HepG2 (cell line): ENCODE measurements around the gene TMTC2. TPM values are rescaled to one million over a fixed set of nuclear protein-coding genes. Genes with fewer than 3 reads are reported as not detected.

ENCODE experiments used
- ATAC-seq: fragments of 200-7000 bp; cut with Tn5 transposase; 3 replicates; pipeline ENCODE4 v1.9.1; 2020; ENCODE audit warnings: mild to moderate bottlenecking, moderate library complexity
- BruUV-seq: library from RNA; stranded (reverse); fragments of 400-500 nt; replicated peaks from 2 replicates; lab custom pipeline; 2021; lab: Mats Ljungman, UMichigan
- CTCF ChIA-PET: fragments of 300-600 bp; formaldehyde crosslinking; extraction: SDS; loops from one replicate; lab custom pipeline; 2021; ENCODE audit warnings: low total read pairs, inconsistent platforms, low intra/inter-chr PET ratio; lab: Yijun Ruan, JAX
- POLR2A ChIA-PET: fragments of 350-600 bp; sonication (Branson Sonifier 250); formaldehyde crosslinking; loops from one replicate; lab custom pipeline; 2020; ENCODE audit warnings: antibody characterized with exemption, inconsistent platforms; lab: Yijun Ruan, JAX
- DNase-seq: peaks from one replicate; pipeline ENCODE4 v3.0.0-alpha.2; 2015; ENCODE audit warnings: low spot score
- FAIRE-seq: peaks from 3 replicates; lab custom pipeline; 2011; peaks lifted over from hg19 to GRCh38; lab: Jason Lieb, UNC
- H2AFZ ChIP-seq: one replicate; pipeline ENCODE4 v1.6.1; 2011; ENCODE audit warnings: low read length, inconsistent platforms
- H3K27ac ChIP-seq: fragments of 300-600 bp; 3 replicates; pipeline ENCODE4 v1.8.0; 2011; ENCODE audit warnings: mixed run types, mild to moderate bottlenecking, mixed read lengths, low read length, inconsistent platforms; ENCODE audit not compliant: insufficient read depth; ENCODE audit errors: extremely low read length
- H3K27me3 ChIP-seq, 2 experiments: fragments of 200-600 bp in 1 of 2; 2 replicates in 1 of 2; 3 replicates in 1 of 2; pipeline versions ENCODE4 v1.6.0 to v1.8.0; 2011; ENCODE audit warnings: low read length in 2 of 2, mild to moderate bottlenecking in 2 of 2, moderate library complexity in 2 of 2, inconsistent platforms in 1 of 2; ENCODE audit not compliant: insufficient read depth in 2 of 2, control insufficient read depth in 1 of 2
- H3K36me3 ChIP-seq, 2 experiments: fragments of 200-600 bp in 1 of 2; replicated peaks in 1 of 2; 2 replicates in 1 of 2; 3 replicates in 1 of 2; pipeline versions ENCODE4 v1.5.1 to v1.8.0; 2011; ENCODE audit warnings: low read length in 2 of 2, inconsistent platforms in 1 of 2; ENCODE audit not compliant: insufficient read depth in 2 of 2, control insufficient read depth in 1 of 2
- H3K4me1 ChIP-seq: 2 replicates; pipeline ENCODE4 v1.5.1; 2012; ENCODE audit warnings: low read length, inconsistent platforms; ENCODE audit not compliant: insufficient read depth
- H3K4me2 ChIP-seq: 2 replicates; pipeline ENCODE4 v1.6.0; 2011; ENCODE audit warnings: low read depth, low read length, inconsistent platforms
- H3K4me3 ChIP-seq, 3 experiments: fragments of 200-600 bp in 1 of 3; sonication (generic), shearing (Covaris generic) in 1 of 3; replicated peaks in 1 of 3; 2 replicates each; pipeline ENCODE4 v1.5.1; 2011 to 2016; ENCODE audit warnings: low read length in 3 of 3, inconsistent platforms in 2 of 3, low read depth in 2 of 3, mild to moderate bottlenecking in 2 of 3, control low read depth in 1 of 3, mixed read lengths in 1 of 3; ENCODE audit not compliant: insufficient read depth in 1 of 3
- H3K79me2 ChIP-seq: one replicate; pipeline ENCODE4 v1.6.1; 2011; ENCODE audit warnings: low read length, inconsistent platforms; ENCODE audit not compliant: insufficient read depth
- H3K9ac ChIP-seq: 2 replicates; pipeline ENCODE4 v1.6.0; 2011; ENCODE audit warnings: mild to moderate bottlenecking, low read depth, low read length, inconsistent platforms; ENCODE audit not compliant: insufficient read depth
- H3K9me3 ChIP-seq: 2 replicates; pipeline ENCODE4 v1.5.1; 2012; ENCODE audit warnings: mild to moderate bottlenecking, low read length
- H4K20me1 ChIP-seq: 2 replicates; pipeline ENCODE4 v1.6.0; 2011; ENCODE audit warnings: inconsistent platforms, mild to moderate bottlenecking, low read length, moderate library complexity; ENCODE audit not compliant: insufficient read depth
- BHLHE40 ChIP-seq: IDR thresholded peaks from 2 replicates; pipeline ENCODE4 v1.6.1; 2011; ENCODE audit warnings: low read length, improper control_type of control experiment
- RFX5 ChIP-seq: IDR thresholded peaks from 2 replicates; pipeline ENCODE4 v1.6.1; 2011; ENCODE audit warnings: low read depth, low read length, improper control_type of control experiment
- RFXANK ChIP-seq: IDR thresholded peaks from 2 replicates; pipeline ENCODE4 v1.6.1; 2016
- TBL1XR1 ChIP-seq: fragments of 150-350 bp; IDR thresholded peaks from 2 replicates; pipeline ENCODE4 v1.6.1; 2014; ENCODE audit warnings: borderline replicate concordance, low read length; ENCODE audit not compliant: partially characterized antibody
- ZEB1 ChIP-seq: IDR thresholded peaks from 2 replicates; pipeline ENCODE4 v1.6.1; 2012; ENCODE audit warnings: mild to moderate bottlenecking, low read depth, inconsistent platforms; ENCODE audit not compliant: insufficient replicate concordance
- ZNF225 ChIP-seq: sonication (generic); formaldehyde crosslinking; IDR thresholded peaks from 2 replicates; pipeline ENCODE4 v1.4.0; 2020; ENCODE audit warnings: mild to moderate bottlenecking, missing genetic modification reagents
- ZNF678 ChIP-seq: sonication (generic); formaldehyde crosslinking; IDR thresholded peaks from 2 replicates; pipeline ENCODE4 v1.4.0; 2020; ENCODE audit warnings: mild to moderate bottlenecking, missing genetic modification reagents
- ZNF7 ChIP-seq: IDR thresholded peaks from 2 replicates; pipeline ENCODE4 v1.6.1; 2016; ENCODE audit warnings: missing biosample characterization, missing genetic modification reagents
- ZSCAN9 ChIP-seq: IDR thresholded peaks from 2 replicates; pipeline ENCODE4 v1.6.1; 2016; ENCODE audit warnings: borderline replicate concordance
- WGBS: methylation state at CpG from one replicate; pipeline ENCODE4 v1.1.6; 2017; ENCODE audit warnings: low lambda C conversion rate; 5-methylcytosine and 5-hydroxymethylcytosine counted together
- in situ Hi-C: cut with HindIII; loops from 2 replicates; pipeline ENCODE4 v1.10.0; 2017; ENCODE audit warnings: low pct_unique_long_range_greater_than_20kb; ENCODE audit not compliant: extremely low pct_ligation_motif_present
- intact Hi-C: fragments of 100-400 bp; cut with micrococcal nuclease; formaldehyde crosslinking; loops from one replicate; pipeline ENCODE4 v1.10.0; 2022; ENCODE audit not compliant: unreplicated experiment
- polyA plus RNA-seq, 8 experiments: library from polyadenylated mRNA; depleted of rRNA in 3 of 8; stranded (reverse) in 7 of 8; unstranded in 1 of 8; fragments of >200 nt; fragmentation: Illumina TruSeq in 4 of 8; extraction: Trizol in 4 of 8; gene quantifications; 2 replicates each; pipeline versions ENCODE4 v1.2.1 to v1.2.3, GENCODE V29; 2011 to 2016; ENCODE audit warnings: low read depth in 4 of 8, missing spikeins in 1 of 8, mixed read lengths in 1 of 8; ENCODE audit not compliant: insufficient read depth in 1 of 8
- total RNA-seq, 5 experiments: library from RNA; depleted of rRNA; stranded (reverse); fragments of >200 nt; fragmentation: Illumina TruSeq; extraction: Trizol; gene quantifications; 2 replicates each; pipeline ENCODE4 v1.2.3, GENCODE V29; 2016; ENCODE audit warnings: low read depth in 1 of 5
- TF ChIP-seq, protein P1 (sequence below): sonication (generic); formaldehyde crosslinking; IDR thresholded peaks from 2 replicates; pipeline ENCODE4 v1.4.0; 2020; ENCODE audit warnings: missing genetic modification reagents
- TF ChIP-seq, protein P2 (sequence below): sonication (generic); formaldehyde crosslinking; IDR thresholded peaks from one replicate; pipeline ENCODE4 v1.5.1; 2020; ENCODE audit warnings: mild to moderate bottlenecking, missing genetic modification reagents; ENCODE audit errors: not compliant biosample characterization

The TMTC2 gene
- total and polyA plus RNA-seq, 2 of the 13 experiments (the other 11 are each of a cell fraction or from before 2014, with no cell fraction given): 0.55 to 0.63 TPM

DNA sequence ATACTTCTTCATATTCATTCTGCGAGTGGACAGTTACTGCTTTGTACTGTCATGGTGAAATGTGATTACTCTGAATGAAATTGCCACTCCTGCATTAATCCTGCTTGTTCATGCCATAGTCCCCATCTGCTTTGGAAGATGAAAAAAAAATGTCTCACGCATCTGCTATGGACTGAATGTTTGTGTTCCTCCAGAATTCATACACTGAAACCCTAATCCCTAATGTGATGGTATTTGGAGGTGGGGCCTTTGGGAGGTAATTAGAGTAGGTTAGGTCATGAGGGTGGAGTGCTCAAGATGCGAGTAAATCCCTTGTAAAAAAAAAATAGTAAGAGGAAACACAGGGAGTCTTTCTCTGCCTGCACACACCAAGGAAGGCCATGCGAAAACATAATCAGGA, 427.2 kb downstream of the TMTC2 start (continued):
- TF ChIP-seq, protein P1, sequence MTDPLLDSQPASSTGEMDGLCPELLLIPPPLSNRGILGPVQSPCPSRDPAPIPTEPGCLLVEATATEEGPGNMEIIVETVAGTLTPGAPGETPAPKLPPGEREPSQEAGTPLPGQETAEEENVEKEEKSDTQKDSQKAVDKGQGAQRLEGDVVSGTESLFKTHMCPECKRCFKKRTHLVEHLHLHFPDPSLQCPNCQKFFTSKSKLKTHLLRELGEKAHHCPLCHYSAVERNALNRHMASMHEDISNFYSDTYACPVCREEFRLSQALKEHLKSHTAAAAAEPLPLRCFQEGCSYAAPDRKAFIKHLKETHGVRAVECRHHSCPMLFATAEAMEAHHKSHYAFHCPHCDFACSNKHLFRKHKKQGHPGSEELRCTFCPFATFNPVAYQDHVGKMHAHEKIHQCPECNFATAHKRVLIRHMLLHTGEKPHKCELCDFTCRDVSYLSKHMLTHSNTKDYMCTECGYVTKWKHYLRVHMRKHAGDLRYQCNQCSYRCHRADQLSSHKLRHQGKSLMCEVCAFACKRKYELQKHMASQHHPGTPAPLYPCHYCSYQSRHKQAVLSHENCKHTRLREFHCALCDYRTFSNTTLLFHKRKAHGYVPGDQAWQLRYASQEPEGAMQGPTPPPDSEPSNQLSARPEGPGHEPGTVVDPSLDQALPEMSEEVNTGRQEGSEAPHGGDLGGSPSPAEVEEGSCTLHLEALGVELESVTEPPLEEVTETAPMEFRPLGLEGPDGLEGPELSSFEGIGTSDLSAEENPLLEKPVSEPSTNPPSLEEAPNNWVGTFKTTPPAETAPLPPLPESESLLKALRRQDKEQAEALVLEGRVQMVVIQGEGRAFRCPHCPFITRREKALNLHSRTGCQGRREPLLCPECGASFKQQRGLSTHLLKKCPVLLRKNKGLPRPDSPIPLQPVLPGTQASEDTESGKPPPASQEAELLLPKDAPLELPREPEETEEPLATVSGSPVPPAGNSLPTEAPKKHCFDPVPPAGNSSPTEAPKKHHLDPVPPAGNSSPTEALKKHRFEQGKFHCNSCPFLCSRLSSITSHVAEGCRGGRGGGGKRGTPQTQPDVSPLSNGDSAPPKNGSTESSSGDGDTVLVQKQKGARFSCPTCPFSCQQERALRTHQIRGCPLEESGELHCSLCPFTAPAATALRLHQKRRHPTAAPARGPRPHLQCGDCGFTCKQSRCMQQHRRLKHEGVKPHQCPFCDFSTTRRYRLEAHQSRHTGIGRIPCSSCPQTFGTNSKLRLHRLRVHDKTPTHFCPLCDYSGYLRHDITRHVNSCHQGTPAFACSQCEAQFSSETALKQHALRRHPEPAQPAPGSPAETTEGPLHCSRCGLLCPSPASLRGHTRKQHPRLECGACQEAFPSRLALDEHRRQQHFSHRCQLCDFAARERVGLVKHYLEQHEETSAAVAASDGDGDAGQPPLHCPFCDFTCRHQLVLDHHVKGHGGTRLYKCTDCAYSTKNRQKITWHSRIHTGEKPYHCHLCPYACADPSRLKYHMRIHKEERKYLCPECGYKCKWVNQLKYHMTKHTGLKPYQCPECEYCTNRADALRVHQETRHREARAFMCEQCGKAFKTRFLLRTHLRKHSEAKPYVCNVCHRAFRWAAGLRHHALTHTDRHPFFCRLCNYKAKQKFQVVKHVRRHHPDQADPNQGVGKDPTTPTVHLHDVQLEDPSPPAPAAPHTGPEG (CRISPR knock-in tag): no peak

DNA sequence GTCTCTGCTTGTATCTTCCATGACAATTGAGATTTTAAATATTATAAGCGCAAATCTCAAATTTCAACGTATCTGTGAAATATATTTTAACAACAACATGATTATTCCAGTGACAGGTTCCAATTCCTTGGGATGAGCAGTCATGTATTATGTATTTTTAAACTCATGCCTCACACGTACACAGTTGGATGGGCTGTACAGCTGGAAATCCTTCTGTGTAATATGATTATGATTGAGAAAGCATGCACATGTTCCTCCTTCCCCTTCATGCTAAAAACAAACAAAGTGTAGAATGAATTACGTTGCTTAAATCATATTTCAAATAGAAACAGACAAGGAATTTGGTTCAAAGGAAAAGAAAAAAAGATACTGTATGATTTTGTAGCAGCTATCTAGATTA, 428.3 kb downstream of the TMTC2 start:
- no peak overlapping the region for H2AFZ ChIP-seq
- H3K36me3 ChIP-seq: no peaks in the 10 kb centered on the region
- no peak overlapping the region for H3K27ac ChIP-seq
- no TSS peak for BruUV-seq
- ChIA-PET CTCF (no interaction called here), POLR2A (no interaction called here)
- H3K79me2 ChIP-seq: no peaks in the 10 kb centered on the region
- H3K4me1 ChIP-seq: no peaks in the 10 kb centered on the region
- in situ Hi-C loops: no loop called here
- FAIRE-seq (no peak), DNase-seq (no peak), ATAC-seq (no peak)
- H3K9ac ChIP-seq: no peak overlapping the region
- intact Hi-C loops: no loop called here
- H3K27me3 ChIP-seq: no peaks in the 10 kb centered on the region
- peaks cover 6% of the 10 kb centered on the region; the same call in 1 of the 2 replicates for H3K9me3 ChIP-seq
- no peak overlapping the region for H3K4me2 ChIP-seq
- no peak overlapping the region for H3K4me3 ChIP-seq
- WGBS: 16% methylated on average over 4 of the region's 4 CpGs
- H4K20me1 ChIP-seq: no peaks in the 10 kb centered on the region
- TF ChIP-seq TBL1XR1 (no peak), ZNF225 (no peak), ZEB1 (no peak), ZNF678 (CRISPR knock-in tag) (no peak), ZSCAN9 (no peak), BHLHE40 (no peak), RFX5 (no peak), RFXANK (no peak), ZNF7 (CRISPR knock-in tag) (no peak)
- TF ChIP-seq, protein P2, sequence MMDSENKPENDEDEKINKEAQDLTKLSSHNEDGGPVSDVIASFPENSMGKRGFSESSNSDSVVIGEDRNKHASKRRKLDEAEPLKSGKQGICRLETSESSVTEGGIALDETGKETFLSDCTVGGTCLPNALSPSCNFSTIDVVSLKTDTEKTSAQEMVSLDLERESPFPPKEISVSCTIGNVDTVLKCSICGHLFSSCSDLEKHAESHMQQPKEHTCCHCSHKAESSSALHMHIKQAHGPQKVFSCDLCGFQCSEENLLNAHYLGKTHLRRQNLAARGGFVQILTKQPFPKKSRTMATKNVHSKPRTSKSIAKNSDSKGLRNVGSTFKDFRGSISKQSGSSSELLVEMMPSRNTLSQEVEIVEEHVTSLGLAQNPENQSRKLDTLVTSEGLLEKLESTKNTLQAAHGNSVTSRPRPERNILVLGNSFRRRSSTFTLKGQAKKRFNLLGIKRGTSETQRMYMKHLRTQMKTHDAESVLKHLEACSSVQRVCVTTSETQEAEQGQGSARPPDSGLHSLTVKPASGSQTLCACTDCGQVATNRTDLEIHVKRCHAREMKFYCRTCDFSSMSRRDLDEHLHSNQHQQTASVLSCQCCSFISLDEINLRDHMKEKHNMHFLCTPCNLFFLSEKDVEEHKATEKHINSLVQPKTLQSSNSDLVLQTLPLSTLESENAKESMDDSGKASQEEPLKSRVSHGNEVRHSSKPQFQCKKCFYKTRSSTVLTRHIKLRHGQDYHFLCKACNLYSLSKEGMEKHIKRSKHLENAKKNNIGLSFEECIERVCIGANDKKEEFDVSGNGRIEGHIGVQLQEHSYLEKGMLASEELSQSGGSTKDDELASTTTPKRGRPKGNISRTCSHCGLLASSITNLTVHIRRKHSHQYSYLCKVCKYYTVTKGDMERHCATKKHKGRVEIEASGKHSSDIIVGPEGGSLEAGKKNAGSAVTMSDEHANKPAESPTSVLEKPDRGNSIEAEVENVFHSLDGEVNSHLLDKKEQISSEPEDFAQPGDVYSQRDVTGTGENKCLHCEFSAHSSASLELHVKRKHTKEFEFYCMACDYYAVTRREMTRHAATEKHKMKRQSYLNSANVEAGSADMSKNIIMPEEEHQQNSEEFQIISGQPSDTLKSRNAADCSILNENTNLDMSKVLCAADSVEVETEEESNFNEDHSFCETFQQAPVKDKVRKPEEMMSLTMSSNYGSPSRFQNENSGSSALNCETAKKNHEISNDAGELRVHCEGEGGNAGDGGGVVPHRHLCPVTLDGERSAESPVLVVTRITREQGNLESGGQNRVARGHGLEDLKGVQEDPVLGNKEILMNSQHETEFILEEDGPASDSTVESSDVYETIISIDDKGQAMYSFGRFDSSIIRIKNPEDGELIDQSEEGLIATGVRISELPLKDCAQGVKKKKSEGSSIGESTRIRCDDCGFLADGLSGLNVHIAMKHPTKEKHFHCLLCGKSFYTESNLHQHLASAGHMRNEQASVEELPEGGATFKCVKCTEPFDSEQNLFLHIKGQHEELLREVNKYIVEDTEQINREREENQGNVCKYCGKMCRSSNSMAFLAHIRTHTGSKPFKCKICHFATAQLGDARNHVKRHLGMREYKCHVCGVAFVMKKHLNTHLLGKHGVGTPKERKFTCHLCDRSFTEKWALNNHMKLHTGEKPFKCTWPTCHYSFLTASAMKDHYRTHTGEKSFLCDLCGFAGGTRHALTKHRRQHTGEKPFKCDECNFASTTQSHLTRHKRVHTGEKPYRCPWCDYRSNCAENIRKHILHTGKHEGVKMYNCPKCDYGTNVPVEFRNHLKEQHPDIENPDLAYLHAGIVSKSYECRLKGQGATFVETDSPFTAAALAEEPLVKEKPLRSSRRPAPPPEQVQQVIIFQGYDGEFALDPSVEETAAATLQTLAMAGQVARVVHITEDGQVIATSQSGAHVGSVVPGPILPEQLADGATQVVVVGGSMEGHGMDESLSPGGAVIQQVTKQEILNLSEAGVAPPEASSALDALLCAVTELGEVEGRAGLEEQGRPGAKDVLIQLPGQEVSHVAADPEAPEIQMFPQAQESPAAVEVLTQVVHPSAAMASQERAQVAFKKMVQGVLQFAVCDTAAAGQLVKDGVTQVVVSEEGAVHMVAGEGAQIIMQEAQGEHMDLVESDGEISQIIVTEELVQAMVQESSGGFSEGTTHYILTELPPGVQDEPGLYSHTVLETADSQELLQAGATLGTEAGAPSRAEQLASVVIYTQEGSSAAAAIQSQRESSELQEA (CRISPR knock-in tag): no peak
